ENCODE results near the gene CDKAL1. TPM values are rescaled to one million over a fixed set of nuclear protein-coding genes. Genes with fewer than 3 reads are reported as not detected.

The CDKAL1 gene
- total and polyA plus RNA-seq, 2 donors from 2014 or later = 4.6 to 20.2 TPM

DNA sequence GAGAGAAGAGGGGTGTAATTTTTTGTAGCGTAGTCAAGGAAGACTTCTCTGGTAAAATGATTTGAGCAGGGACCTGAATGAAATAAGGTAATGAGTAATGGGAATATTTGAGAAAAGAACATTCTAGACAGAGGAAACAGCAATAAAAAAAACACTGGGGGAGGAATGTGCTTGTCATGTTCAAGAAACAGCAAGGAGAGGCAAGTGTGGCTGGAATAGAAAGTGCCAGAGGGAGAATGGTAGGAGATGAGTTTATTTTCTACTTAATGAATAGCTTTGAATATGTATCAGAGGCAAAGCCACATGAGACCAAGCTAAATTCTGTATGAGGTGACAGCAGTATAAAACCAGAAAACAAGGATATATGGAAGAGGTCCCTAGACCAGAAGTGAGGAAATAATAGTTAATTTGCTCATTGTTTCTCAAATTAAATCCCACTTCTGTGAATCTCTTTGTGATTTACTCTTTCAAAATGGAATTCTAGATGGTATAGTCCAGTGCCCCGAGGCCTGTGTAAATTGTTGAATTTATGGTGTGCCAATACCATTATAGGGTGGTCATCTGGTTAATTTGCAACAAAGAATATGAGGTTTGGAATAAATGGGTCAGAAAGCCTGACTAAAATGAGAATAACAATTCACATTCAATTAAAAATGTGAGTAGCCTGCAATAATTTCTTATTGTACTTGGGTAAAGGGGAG, 170.2 kb downstream of the CDKAL1 start:
- no peaks in the 10 kb centered on the region for H3K27me3 ChIP-seq (ENCODE audit: control insufficient read depth, insufficient read depth, low read length)
- DNase-seq (no peak), FAIRE-seq (no peak)
- no peak overlapping the region for H3K4me3 ChIP-seq (ENCODE audit: low read length in 3 of 3)
- TF ChIP-seq, protein P1, sequence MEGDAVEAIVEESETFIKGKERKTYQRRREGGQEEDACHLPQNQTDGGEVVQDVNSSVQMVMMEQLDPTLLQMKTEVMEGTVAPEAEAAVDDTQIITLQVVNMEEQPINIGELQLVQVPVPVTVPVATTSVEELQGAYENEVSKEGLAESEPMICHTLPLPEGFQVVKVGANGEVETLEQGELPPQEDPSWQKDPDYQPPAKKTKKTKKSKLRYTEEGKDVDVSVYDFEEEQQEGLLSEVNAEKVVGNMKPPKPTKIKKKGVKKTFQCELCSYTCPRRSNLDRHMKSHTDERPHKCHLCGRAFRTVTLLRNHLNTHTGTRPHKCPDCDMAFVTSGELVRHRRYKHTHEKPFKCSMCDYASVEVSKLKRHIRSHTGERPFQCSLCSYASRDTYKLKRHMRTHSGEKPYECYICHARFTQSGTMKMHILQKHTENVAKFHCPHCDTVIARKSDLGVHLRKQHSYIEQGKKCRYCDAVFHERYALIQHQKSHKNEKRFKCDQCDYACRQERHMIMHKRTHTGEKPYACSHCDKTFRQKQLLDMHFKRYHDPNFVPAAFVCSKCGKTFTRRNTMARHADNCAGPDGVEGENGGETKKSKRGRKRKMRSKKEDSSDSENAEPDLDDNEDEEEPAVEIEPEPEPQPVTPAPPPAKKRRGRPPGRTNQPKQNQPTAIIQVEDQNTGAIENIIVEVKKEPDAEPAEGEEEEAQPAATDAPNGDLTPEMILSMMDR (IDR thresholded peaks at IDR 0.05; ENCODE audit: borderline replicate concordance, extremely low read depth, insufficient read depth) = no peak
- no peaks in the 10 kb centered on the region for H3K9me3 ChIP-seq (ENCODE audit: control insufficient read depth in 2 of 3, insufficient read depth in 1 of 3, low read length in 3 of 3)
- peak overlapping the region in 1 of 2 donors; percentile 5 for H3K27ac ChIP-seq (ENCODE audit: low read depth in 2 of 2, low read length in 2 of 2)
- no peaks in the 10 kb centered on the region for H3K36me3 ChIP-seq (ENCODE audit: control insufficient read depth in 2 of 3, insufficient read depth in 3 of 3, low read length in 3 of 3)
- intact Hi-C loops (cut with DNase I) = no loop called here
- peaks cover 0 to 2% (median 0%) of the 10 kb centered on the region in 3 donors for H3K4me1 ChIP-seq (ENCODE audit: control insufficient read depth in 2 of 3, insufficient read depth in 2 of 3, low read depth in 1 of 3, low read length in 3 of 3)
- H3K9ac ChIP-seq (ENCODE audit: low read length in 3 of 3) = no peak overlapping the region

DNA sequence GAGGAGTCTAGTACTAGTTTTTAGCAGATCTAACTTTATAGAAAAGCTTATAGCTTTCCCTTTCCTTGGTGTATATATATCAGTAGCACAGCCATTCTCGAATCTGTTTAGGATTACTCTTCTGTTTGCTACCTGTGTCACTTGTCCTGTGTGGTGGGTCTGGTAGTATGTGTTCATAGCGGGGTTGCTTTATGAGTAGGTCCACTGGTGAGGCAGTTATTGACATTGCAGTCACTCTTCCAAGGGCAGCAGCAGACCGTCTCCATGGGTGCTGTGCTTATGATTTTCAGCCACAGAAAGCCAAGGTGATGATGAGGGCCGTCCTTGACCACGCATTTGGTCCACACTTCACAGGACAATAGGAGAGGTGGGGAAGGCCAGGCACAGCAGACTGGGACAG, 171.5 kb downstream of the CDKAL1 start:
- Histone ChIP-seq H3K9me3 (ENCODE audit: control insufficient read depth in 2 of 3, insufficient read depth in 1 of 3, low read length in 3 of 3) (no peaks in the 10 kb centered on the region), H3K9ac (ENCODE audit: low read length in 3 of 3) (no peak overlapping the region), H3K4me3 (ENCODE audit: low read length in 3 of 3) (no peak overlapping the region), H3K27ac (ENCODE audit: low read depth in 2 of 2, low read length in 2 of 2) (no peak overlapping the region), H3K4me1 (ENCODE audit: control insufficient read depth in 2 of 3, insufficient read depth in 2 of 3, low read depth in 1 of 3, low read length in 3 of 3) (peaks cover 0 to 2% (median 0%) of the 10 kb centered on the region in 3 donors), H3K36me3 (ENCODE audit: control insufficient read depth in 2 of 3, insufficient read depth in 3 of 3, low read length in 3 of 3) (no peaks in the 10 kb centered on the region), H3K27me3 (ENCODE audit: control insufficient read depth, insufficient read depth, low read length) (no peaks in the 10 kb centered on the region)
- intact Hi-C loops (cut with DNase I) = no loop called here
- FAIRE-seq (no peak), DNase-seq (no peak)
- TF ChIP-seq, protein P1 (IDR thresholded peaks at IDR 0.05; ENCODE audit: borderline replicate concordance, extremely low read depth, insufficient read depth) = no peak

DNA sequence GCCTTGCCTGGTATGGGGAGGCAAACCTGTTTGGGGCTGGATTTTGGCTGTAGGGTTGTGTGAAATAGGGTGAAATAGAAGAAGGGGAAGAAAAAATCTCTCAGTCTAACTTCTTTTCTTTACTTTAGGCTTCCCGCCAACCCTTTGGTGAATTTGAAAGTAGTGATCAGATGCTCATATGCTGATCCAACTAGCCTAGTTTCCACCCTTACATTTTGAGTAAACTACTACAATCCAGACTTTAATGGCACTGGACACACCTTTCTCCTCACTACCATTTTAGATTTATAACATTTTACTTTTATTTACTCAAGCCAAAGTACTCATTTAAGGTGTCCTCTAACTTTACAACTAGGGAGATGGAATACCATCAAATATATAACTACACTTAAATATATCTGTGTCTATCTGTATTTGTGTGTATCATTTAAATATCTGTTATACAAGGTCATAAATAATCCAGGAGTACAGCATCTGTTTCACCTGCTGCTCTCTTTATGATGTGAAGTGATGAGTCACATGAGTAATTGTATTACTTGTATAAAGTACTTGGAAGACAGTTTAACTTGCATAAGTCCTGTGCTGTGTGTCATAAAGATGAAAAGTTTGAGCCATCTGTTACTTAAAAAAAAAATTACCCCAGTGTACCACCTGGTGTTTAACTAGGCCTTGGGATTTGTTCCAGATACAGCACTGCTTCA, 172.1 kb downstream of the CDKAL1 start:
- H3K27ac ChIP-seq (ENCODE audit: low read depth in 2 of 2, low read length in 2 of 2) = no peak overlapping the region
- TF ChIP-seq, protein P1 (IDR thresholded peaks at IDR 0.05; ENCODE audit: borderline replicate concordance, extremely low read depth, insufficient read depth) = no peak
- H3K36me3 ChIP-seq (ENCODE audit: control insufficient read depth in 2 of 3, insufficient read depth in 3 of 3, low read length in 3 of 3) = no peaks in the 10 kb centered on the region
- no peak overlapping the region for H3K4me3 ChIP-seq (ENCODE audit: low read length in 3 of 3)
- intact Hi-C loops (cut with DNase I) = no loop called here
- no peak overlapping the region for H3K9ac ChIP-seq (ENCODE audit: low read length in 3 of 3)
- H3K4me1 ChIP-seq (ENCODE audit: control insufficient read depth in 2 of 3, insufficient read depth in 2 of 3, low read depth in 1 of 3, low read length in 3 of 3) = peaks cover 0 to 2% (median 0%) of the 10 kb centered on the region in 3 donors
- no peaks in the 10 kb centered on the region for H3K27me3 ChIP-seq (ENCODE audit: control insufficient read depth, insufficient read depth, low read length)
- H3K9me3 ChIP-seq (ENCODE audit: control insufficient read depth in 2 of 3, insufficient read depth in 1 of 3, low read length in 3 of 3) = no peaks in the 10 kb centered on the region
- DNase-seq = no peak
- FAIRE-seq = no peak

Data from kidney (tissue), 14 donors.